ENCODE results near the gene HTR1E. TPM values are rescaled to one million over a fixed set of nuclear protein-coding genes. Genes with fewer than 3 reads are reported as not detected.

Gene HTR1E
- total RNA-seq, 1 donor from 2014 or later, result not detected

GRCh38 chr6:86943819-86944407 is 6.6 kb downstream of the HTR1E start:
- DNase-seq, result no peak
- no peak overlapping the region for H3K27ac ChIP-seq
- no peaks in the 10 kb centered on the region for H3K4me1 ChIP-seq
- H3K27me3 ChIP-seq (ENCODE audit: low read depth), result peaks cover 6% of the 10 kb centered on the region
- no peaks in the 10 kb centered on the region for H3K9me3 ChIP-seq
- intact Hi-C loops (cut with DNase I), result no loop called here
- H3K36me3 ChIP-seq, result no peaks in the 10 kb centered on the region
- H3K4me3 ChIP-seq, result no peak overlapping the region
- ATAC-seq, result no peak
- TF ChIP-seq, protein P1, sequence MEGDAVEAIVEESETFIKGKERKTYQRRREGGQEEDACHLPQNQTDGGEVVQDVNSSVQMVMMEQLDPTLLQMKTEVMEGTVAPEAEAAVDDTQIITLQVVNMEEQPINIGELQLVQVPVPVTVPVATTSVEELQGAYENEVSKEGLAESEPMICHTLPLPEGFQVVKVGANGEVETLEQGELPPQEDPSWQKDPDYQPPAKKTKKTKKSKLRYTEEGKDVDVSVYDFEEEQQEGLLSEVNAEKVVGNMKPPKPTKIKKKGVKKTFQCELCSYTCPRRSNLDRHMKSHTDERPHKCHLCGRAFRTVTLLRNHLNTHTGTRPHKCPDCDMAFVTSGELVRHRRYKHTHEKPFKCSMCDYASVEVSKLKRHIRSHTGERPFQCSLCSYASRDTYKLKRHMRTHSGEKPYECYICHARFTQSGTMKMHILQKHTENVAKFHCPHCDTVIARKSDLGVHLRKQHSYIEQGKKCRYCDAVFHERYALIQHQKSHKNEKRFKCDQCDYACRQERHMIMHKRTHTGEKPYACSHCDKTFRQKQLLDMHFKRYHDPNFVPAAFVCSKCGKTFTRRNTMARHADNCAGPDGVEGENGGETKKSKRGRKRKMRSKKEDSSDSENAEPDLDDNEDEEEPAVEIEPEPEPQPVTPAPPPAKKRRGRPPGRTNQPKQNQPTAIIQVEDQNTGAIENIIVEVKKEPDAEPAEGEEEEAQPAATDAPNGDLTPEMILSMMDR (IDR thresholded peaks at IDR 0.05), result no peak

DNA sequence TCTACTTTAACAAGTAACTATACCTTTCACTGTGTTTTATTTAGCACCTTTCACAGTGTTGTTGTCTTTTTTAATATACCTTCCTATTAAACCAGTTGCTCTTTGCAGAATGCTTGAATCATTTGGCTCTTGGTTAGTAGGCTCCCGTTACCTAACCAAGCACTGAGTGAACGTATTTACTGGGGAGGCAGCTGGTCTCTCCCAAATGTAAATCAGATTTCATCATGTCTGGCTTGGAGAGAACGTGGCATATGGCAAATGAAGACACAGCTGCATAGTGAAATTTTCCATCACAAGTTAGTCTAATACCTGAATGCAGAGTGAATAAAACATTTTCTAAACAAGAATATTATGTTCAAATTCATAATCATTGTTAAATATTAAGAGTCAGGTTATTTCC is 12.4 kb downstream of the HTR1E start:
- Histone ChIP-seq H3K4me1 (no peaks in the 10 kb centered on the region), H3K27me3 (ENCODE audit: low read depth) (no peaks in the 10 kb centered on the region), H3K9me3 (no peaks in the 10 kb centered on the region), H3K4me3 (no peak overlapping the region), H3K27ac (no peak overlapping the region), H3K36me3 (no peaks in the 10 kb centered on the region)
- intact Hi-C loops (cut with DNase I), result no loop called here
- no peak for ATAC-seq
- TF ChIP-seq, protein P1 (IDR thresholded peaks at IDR 0.05), result no peak
- no peak for DNase-seq

- H3K9me3 ChIP-seq, result no peaks in the 10 kb centered on the region
- intact Hi-C loops (cut with DNase I), result no loop called here
- H3K36me3 ChIP-seq, result no peaks in the 10 kb centered on the region
- H3K27ac ChIP-seq, result no peak overlapping the region
- H3K4me1 ChIP-seq, result no peaks in the 10 kb centered on the region
- no peak for DNase-seq
- H3K27me3 ChIP-seq (ENCODE audit: low read depth), result no peaks in the 10 kb centered on the region
- no peak for ATAC-seq
- TF ChIP-seq, protein P1 (IDR thresholded peaks at IDR 0.05), result no peak
- H3K4me3 ChIP-seq, result no peak overlapping the region
These were observed 15.7 kb downstream of the HTR1E start for GRCh38 chr6:86952991-86953390.

DNA sequence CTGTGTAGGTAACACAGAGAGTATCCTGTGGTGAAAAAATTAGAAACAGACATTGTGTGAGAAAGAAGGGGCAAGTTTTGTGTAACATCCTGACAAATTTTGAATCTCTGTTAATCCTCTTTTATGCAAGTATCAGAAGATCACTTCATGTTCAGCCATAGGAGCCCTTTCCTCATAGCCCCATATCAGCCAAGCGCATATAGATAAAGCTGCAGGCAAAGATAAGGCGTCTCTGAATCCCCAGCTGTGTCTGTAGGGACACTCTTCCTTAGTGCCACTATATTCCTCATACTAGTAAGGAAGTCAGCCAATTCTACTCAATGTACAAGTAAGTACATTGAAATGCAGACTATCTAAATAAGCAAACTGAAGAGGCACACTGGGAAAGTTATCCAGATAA is 22.3 kb downstream of the HTR1E start:
- no peak overlapping the region for H3K27ac ChIP-seq
- no peaks in the 10 kb centered on the region for H3K4me1 ChIP-seq
- TF ChIP-seq, protein P1 (IDR thresholded peaks at IDR 0.05), result no peak
- ATAC-seq, result no peak
- intact Hi-C loops (cut with DNase I), result no loop called here
- H3K27me3 ChIP-seq (ENCODE audit: low read depth), result no peaks in the 10 kb centered on the region
- no peak overlapping the region for H3K4me3 ChIP-seq
- no peak for DNase-seq
- H3K36me3 ChIP-seq, result no peaks in the 10 kb centered on the region
- no peaks in the 10 kb centered on the region for H3K9me3 ChIP-seq

- Histone ChIP-seq H3K4me3 (no peak overlapping the region), H3K27me3 (ENCODE audit: low read depth) (no peaks in the 10 kb centered on the region), H3K4me1 (no peaks in the 10 kb centered on the region), H3K9me3 (no peaks in the 10 kb centered on the region), H3K27ac (no peak overlapping the region), H3K36me3 (no peaks in the 10 kb centered on the region)
- ATAC-seq (no peak), DNase-seq (no peak)
- TF ChIP-seq, protein P1 (IDR thresholded peaks at IDR 0.05), result no peak
- intact Hi-C loops (cut with DNase I), result no loop called here
These were observed 24.3 kb downstream of the HTR1E start for GRCh38 chr6:86961455-86962200.
